GM21619 (cell line): Measurements from ENCODE around the gene C2CD5.
"Not testable (repeated sequence)": the region's sequence is repeated elsewhere in the genome, so short reads cannot be mapped to it uniquely, and the experiment has no call there.

Experiments used
- ATAC-seq: cut with Tn5 transposase; IDR thresholded peaks from one replicate; pipeline ENCODE4 v1.9.1; 2021; ENCODE audit not compliant: unreplicated experiment

C2CD5 gene

GRCh38 chr12:22544038-22544979, at the start of gene C2CD5:
Gene C2CD5 (minus strand): TSS chr12:22544542. CDS start chr12:22544150, 392 bp downstream.
- ATAC-seq = peak; percentile 74

- ATAC-seq = no peak
Observed at GRCh38 chr12:22593864-22594263, 49.5 kb upstream of the C2CD5 start.

- ATAC-seq = no peak
Observed at GRCh38 chr12:22588817-22589216, 44.5 kb upstream of the C2CD5 start.

- ATAC-seq = no peak
Observed at GRCh38 chr12:22578328-22578727, 34.0 kb upstream of the C2CD5 start.

- no peak for ATAC-seq
Observed at GRCh38 chr12:22577667-22578066, 33.3 kb upstream of the C2CD5 start.

GRCh38 chr12:22576473-22576872, 32.1 kb upstream of the C2CD5 start:
- no peak for ATAC-seq

GRCh38 chr12:22576065-22576464, 31.7 kb upstream of the C2CD5 start:
- no peak for ATAC-seq

- ATAC-seq = no peak
Observed at GRCh38 chr12:22574921-22575320, 30.6 kb upstream of the C2CD5 start.

- no peak for ATAC-seq
Observed at GRCh38 chr12:22573181-22573580, 28.8 kb upstream of the C2CD5 start.

- ATAC-seq = no peak
Observed at GRCh38 chr12:22569253-22569652, 24.9 kb upstream of the C2CD5 start.

- ATAC-seq = no peak
Observed at GRCh38 chr12:22562036-22563028, 18.0 kb upstream of the C2CD5 start.

GRCh38 chr12:22554750-22555149, 10.4 kb upstream of the C2CD5 start:
- not testable (repeated sequence) for ATAC-seq

GRCh38 chr12:22551624-22552023, 7.3 kb upstream of the C2CD5 start:
- no peak for ATAC-seq

GRCh38 chr12:22545255-22545654, 913 bp upstream of the C2CD5 start:
- no peak for ATAC-seq

- peak; percentile 37 for ATAC-seq
Observed at GRCh38 chr12:22543246-22544037, 900 bp downstream of the C2CD5 start.

GRCh38 chr12:22541496-22542155, 2.7 kb downstream of the C2CD5 start:
- ATAC-seq = no peak

- no peak for ATAC-seq
Observed at GRCh38 chr12:22539055-22539454, 5.3 kb downstream of the C2CD5 start.

GRCh38 chr12:22538311-22538710, 6.0 kb downstream of the C2CD5 start:
- ATAC-seq = no peak

GRCh38 chr12:22536971-22537544, 7.3 kb downstream of the C2CD5 start:
- no peak for ATAC-seq
